Activated CD8-positive, alpha-beta T cell treated with anti-CD3 and anti-CD28 coated beads for 36 hours (primary cell): ENCODE measurements around the gene PNPO. TPM values are rescaled to one million over a fixed set of nuclear protein-coding genes. Genes with fewer than 3 reads are reported as not detected.
"Not testable (repeated sequence)": the region's sequence is repeated elsewhere in the genome, so short reads cannot be mapped to it uniquely, and the experiment has no call there.

ENCODE experiments used
- ATAC-seq: fragments of 200-7000 bp; cut with Tn5 transposase; one replicate; pipeline ENCODE4 v1.10.0; 2021; ENCODE audit warnings: mild to moderate bottlenecking, moderate library complexity
- CTCF ChIA-PET: fragments of 350-600 bp; sonication (Branson Sonifier 250); formaldehyde crosslinking; loops from one replicate; lab custom pipeline; 2021; ENCODE audit warnings: antibody characterized with exemption; lab: Charles Lee
- POLR2A ChIA-PET: fragments of 350-600 bp; sonication (Branson Sonifier 250); formaldehyde crosslinking; loops from one replicate; lab custom pipeline; 2021; ENCODE audit warnings: antibody characterized with exemption; lab: Charles Lee
- DNase-seq: peaks from one replicate; pipeline ENCODE4 v3.0.0-alpha.2; 2020
- H3K27ac Mint-ChIP-seq: one replicate; pipeline ENCODE4 v1.8.0; 2021; ENCODE audit warnings: mild to moderate bottlenecking, mixed read lengths
- H3K27me3 Mint-ChIP-seq: one replicate; pipeline ENCODE4 v1.8.0; 2021; ENCODE audit warnings: mixed read lengths
- H3K36me3 Mint-ChIP-seq: one replicate; pipeline ENCODE4 v1.8.0; 2021; ENCODE audit warnings: low read depth, mixed read lengths
- H3K4me1 Mint-ChIP-seq: one replicate; pipeline ENCODE4 v1.8.0; 2021; ENCODE audit warnings: low read depth, mixed read lengths
- H3K4me3 Mint-ChIP-seq: one replicate; pipeline ENCODE4 v1.8.0; 2021; ENCODE audit warnings: mild to moderate bottlenecking, moderate library complexity, mixed read lengths
- H3K9me3 Mint-ChIP-seq: one replicate; pipeline ENCODE4 v1.8.0; 2021; ENCODE audit warnings: mixed read lengths
- intact Hi-C: fragments of 100-400 bp; cut with micrococcal nuclease; formaldehyde crosslinking; loops from one replicate; pipeline ENCODE4 v1.10.0; 2022
- total RNA-seq, 2 experiments: library from RNA; stranded (reverse); gene quantifications; one replicate each; pipeline ENCODE4 v1.2.3, GENCODE V29; 2021
- TF ChIP-seq, protein P1 (sequence below): fragments of 200-600 bp; IDR thresholded peaks from one replicate; pipeline ENCODE4 v1.8.0; 2022; ENCODE audit warnings: antibody characterized with exemption, mild to moderate bottlenecking

Gene PNPO
- total RNA-seq, 2 experiments from 2014 or later: 41.0 to 42.7 TPM

- Mint-ChIP-seq H3K36me3 (peaks cover 30% of the 10 kb centered on the region), H3K4me3 (no peak overlapping the region), H3K27me3 (no peaks in the 10 kb centered on the region), H3K27ac (no peak overlapping the region), H3K4me1 (no peaks in the 10 kb centered on the region), H3K9me3 (no peaks in the 10 kb centered on the region)
- intact Hi-C loops: no loop called here
- TF ChIP-seq, protein P1, sequence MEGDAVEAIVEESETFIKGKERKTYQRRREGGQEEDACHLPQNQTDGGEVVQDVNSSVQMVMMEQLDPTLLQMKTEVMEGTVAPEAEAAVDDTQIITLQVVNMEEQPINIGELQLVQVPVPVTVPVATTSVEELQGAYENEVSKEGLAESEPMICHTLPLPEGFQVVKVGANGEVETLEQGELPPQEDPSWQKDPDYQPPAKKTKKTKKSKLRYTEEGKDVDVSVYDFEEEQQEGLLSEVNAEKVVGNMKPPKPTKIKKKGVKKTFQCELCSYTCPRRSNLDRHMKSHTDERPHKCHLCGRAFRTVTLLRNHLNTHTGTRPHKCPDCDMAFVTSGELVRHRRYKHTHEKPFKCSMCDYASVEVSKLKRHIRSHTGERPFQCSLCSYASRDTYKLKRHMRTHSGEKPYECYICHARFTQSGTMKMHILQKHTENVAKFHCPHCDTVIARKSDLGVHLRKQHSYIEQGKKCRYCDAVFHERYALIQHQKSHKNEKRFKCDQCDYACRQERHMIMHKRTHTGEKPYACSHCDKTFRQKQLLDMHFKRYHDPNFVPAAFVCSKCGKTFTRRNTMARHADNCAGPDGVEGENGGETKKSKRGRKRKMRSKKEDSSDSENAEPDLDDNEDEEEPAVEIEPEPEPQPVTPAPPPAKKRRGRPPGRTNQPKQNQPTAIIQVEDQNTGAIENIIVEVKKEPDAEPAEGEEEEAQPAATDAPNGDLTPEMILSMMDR: no peak
- ATAC-seq (no peak), DNase-seq (no peak)
- ChIA-PET POLR2A (interaction anchor here (1.2 to 1.6 kb wide), 3 partner anchors 12 to 33 kb away, joined by 3 to 4 read pairs (median 4); partner anchors contain the start of gene CDK5RAP3), CTCF (interaction anchor here (1.2 to 1.9 kb wide), 3 partner anchors 11 to 33 kb away, joined by 3 to 12 read pairs (median 6); partner anchors contain the start of gene CDK5RAP3)
Observed at GRCh38 chr17:47982645-47983390, 41.4 kb downstream of the PNPO start.

DNA sequence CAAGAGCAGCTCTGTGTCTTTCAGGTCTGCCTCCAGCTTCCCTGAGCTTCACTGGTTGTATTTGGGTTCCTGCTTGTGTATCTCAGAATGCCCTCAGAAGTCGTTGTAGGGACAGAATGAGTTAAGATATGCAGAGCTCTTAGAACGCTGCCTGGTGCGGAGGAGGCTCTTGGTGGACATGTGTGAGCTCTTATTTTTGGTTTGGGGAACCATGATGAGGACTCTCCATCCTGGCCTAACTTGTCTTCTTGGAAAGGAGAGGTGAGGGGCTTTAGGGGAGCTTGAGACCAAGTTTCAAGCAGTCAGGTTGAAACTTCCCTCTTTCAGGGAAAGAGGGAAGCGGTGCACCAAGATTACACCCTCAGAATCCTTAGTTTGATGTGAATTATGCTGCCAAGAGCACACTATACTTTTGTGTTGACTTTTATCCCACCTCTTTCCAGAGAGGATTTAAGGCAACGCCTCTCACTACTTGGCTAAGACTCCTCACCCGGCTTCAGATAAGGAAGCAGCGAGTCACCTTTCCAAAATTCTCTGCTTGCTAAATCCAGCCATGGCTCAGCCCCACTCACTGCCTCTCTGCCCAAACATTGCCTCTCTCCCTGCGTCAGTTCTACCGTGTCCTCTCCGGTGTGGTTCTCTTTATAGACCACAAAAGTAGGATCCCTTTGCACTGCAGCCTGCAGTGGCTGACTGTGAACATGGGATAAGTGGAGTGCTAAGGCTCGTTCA is 42.3 kb downstream of the PNPO start:
- ATAC-seq (no peak), DNase-seq (no peak)
- Mint-ChIP-seq H3K4me1 (no peaks in the 10 kb centered on the region), H3K36me3 (peaks cover 26% of the 10 kb centered on the region), H3K27me3 (no peaks in the 10 kb centered on the region), H3K9me3 (no peaks in the 10 kb centered on the region), H3K27ac (no peak overlapping the region), H3K4me3 (no peak overlapping the region)
- intact Hi-C loops: no loop called here
- ChIA-PET POLR2A (interaction anchor here (1.2 to 1.6 kb wide), 3 partner anchors 12 to 34 kb away, joined by 3 to 4 read pairs (median 4); partner anchors contain the start of gene CDK5RAP3), CTCF (interaction anchor here (1.2 to 1.9 kb wide), 3 partner anchors 10 to 34 kb away, joined by 3 to 12 read pairs (median 6); partner anchors contain the start of gene CDK5RAP3)
- TF ChIP-seq, protein P1: no peak

- Mint-ChIP-seq H3K4me1 (no peaks in the 10 kb centered on the region), H3K27me3 (no peaks in the 10 kb centered on the region), H3K36me3 (peaks cover 13% of the 10 kb centered on the region), H3K9me3 (no peaks in the 10 kb centered on the region), H3K4me3 (no peak overlapping the region), H3K27ac (no peak overlapping the region)
- TF ChIP-seq, protein P1: no peak
- no peak for DNase-seq
- ATAC-seq: no peak
- POLR2A ChIA-PET: no interaction called here
- intact Hi-C loops: no loop called here
- CTCF ChIA-PET: interaction anchor here (0.9 to 4.4 kb wide), 4 partner anchors 8 to 94 kb away, joined by 3 to 19 read pairs (median 8); partner anchors contain the start of gene CDK5RAP3
Observed at GRCh38 chr17:47986520-47986919, 45.1 kb downstream of the PNPO start.

GRCh38 chr17:47987240-47987835 is 46.0 kb downstream of the PNPO start:
- CTCF ChIA-PET: interaction anchor here (1.1 to 4.4 kb wide), 3 partner anchors 9 to 93 kb away, joined by 3 to 19 read pairs (median 12); partner anchors contain the start of gene CDK5RAP3
- H3K27me3 Mint-ChIP-seq: no peaks in the 10 kb centered on the region

DNA sequence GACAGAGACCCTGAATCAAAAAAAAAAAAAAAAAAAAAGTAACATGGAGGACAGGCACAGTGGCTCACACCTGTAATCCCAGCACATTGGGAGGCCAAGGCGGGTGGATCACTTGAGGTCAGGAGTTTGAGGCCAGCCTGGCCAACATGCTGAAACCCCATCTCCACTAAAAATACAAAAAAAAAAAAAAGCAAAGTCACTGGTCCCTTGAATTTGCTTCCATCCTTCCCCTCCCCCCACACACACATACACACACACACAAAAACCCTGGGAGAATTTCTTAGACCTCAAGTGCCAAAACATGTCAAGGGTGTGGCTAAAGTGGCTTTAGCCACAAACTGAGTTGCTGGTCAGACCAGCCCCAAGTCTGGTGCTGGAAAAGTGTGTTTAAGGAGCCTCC is 47.1 kb downstream of the PNPO start:
- H3K4me1 Mint-ChIP-seq, H3K27ac Mint-ChIP-seq, ATAC-seq, DNase-seq, H3K9me3 Mint-ChIP-seq, intact Hi-C loops, H3K4me3 Mint-ChIP-seq, POLR2A ChIA-PET, H3K27me3 Mint-ChIP-seq, H3K36me3 Mint-ChIP-seq: not testable (repeated sequence)
- CTCF ChIA-PET: interaction anchor here (3.2 to 4.4 kb wide), 2 partner anchors 10 to 18 kb away, joined by 12 to 19 read pairs; partner anchors contain the start of gene CDK5RAP3

More at GRCh38 chr17:47987240-47987835, 46.0 kb downstream of the PNPO start:
- POLR2A ChIA-PET: no interaction called here
- ATAC-seq (no peak), DNase-seq (no peak)
- H3K36me3 Mint-ChIP-seq: peaks cover 13% of the 10 kb centered on the region
- TF ChIP-seq, protein P1: no peak
- no peak overlapping the region for H3K4me3 Mint-ChIP-seq
- H3K4me1 Mint-ChIP-seq: no peaks in the 10 kb centered on the region
- no peaks in the 10 kb centered on the region for H3K9me3 Mint-ChIP-seq
- intact Hi-C loops: no loop called here
- H3K27ac Mint-ChIP-seq: no peak overlapping the region
